Bone marrow (tissue), 2 donors: ENCODE results near the gene ZFYVE9.

ENCODE experiments used
- DNase-seq, 2 donors: peaks; one replicate each; lab custom pipeline; 2025; lab: John Stamatoyannopoulos, UW

The ZFYVE9 gene

GRCh38 chr1:52334906-52335528 lies 193.1 kb downstream of the ZFYVE9 start:
- DNase-seq: no peak

GRCh38 chr1:52337439-52337838 lies 195.6 kb downstream of the ZFYVE9 start:
- DNase-seq: no peak

- no peak for DNase-seq
Measured at GRCh38 chr1:52341655-52342260, 199.9 kb downstream of the ZFYVE9 start.

GRCh38 chr1:52343979-52344378 lies 202.1 kb downstream of the ZFYVE9 start:
- DNase-seq: no peak

- DNase-seq: no peak
Measured at GRCh38 chr1:52345252-52345651, 203.4 kb downstream of the ZFYVE9 start.

- no peak for DNase-seq
Measured at GRCh38 chr1:52346653-52347052, 204.8 kb downstream of the ZFYVE9 start.

- DNase-seq: no peak
Measured at GRCh38 chr1:52348704-52349300, 206.9 kb downstream of the ZFYVE9 start.

- no peak for DNase-seq
Measured at GRCh38 chr1:52352690-52353089, 210.8 kb downstream of the ZFYVE9 start.

- no peak for DNase-seq
Measured at GRCh38 chr1:52355436-52355835, 213.5 kb downstream of the ZFYVE9 start.

GRCh38 chr1:52355847-52356505 lies 214.1 kb downstream of the ZFYVE9 start:
- no peak for DNase-seq

- no peak for DNase-seq
Measured at GRCh38 chr1:52356818-52357355, 215.0 kb downstream of the ZFYVE9 start.

- no peak for DNase-seq
Measured at GRCh38 chr1:52357397-52357796, 215.5 kb downstream of the ZFYVE9 start.

GRCh38 chr1:52358851-52359497 lies 217.1 kb downstream of the ZFYVE9 start:
- no peak for DNase-seq

GRCh38 chr1:52359676-52360594 lies 218.0 kb downstream of the ZFYVE9 start:
- no peak for DNase-seq

GRCh38 chr1:52360595-52360968 lies 218.7 kb downstream of the ZFYVE9 start:
- no peak for DNase-seq

- no peak for DNase-seq
Measured at GRCh38 chr1:52364235-52364839, 222.4 kb downstream of the ZFYVE9 start.

GRCh38 chr1:52365071-52365745 lies 223.3 kb downstream of the ZFYVE9 start:
- DNase-seq: peak in 1 of 2 donors; percentile 42

- peak; percentile 93 to 94 for DNase-seq
Measured at GRCh38 chr1:52365746-52366516, 224.0 kb downstream of the ZFYVE9 start, which contains the start of gene CC2D1B. TSS of gene CC2D1B (minus strand) at chr1:52366205. CDS start at chr1:52364620, 1,585 bp downstream.

GRCh38 chr1:52366517-52366827 lies 224.6 kb downstream of the ZFYVE9 start:
- DNase-seq: no peak
